NCI-H1694 treated with DMSO at 0.1 percent for 48 hours (cell line): ENCODE data around the gene KRTAP12-1.
"Not testable (repeated sequence)": the region's sequence is repeated elsewhere in the genome, so short reads cannot be mapped to it uniquely, and the experiment has no call there.

Experiments
- DNase-seq: peaks from one replicate; lab custom pipeline; 2025; lab: John Stamatoyannopoulos, UW

The KRTAP12-1 gene

DNA sequence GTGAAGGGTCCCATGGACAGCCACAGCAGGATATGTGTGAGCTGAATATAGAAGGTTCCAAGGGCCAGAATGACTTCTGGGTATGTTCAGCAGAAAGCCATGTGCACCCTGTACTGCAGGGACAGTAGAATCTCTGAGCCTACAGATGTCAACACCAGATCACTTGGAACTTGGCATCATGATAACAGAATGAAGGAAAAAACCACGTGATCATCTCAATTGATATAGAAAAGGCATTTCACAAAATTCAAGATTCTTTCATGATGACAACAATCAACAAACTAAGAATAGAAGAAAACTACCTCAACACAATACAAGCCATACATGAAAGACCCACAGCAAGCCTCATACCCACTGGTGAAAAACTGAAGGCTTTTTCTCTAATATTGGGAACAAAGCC is 14.4 kb downstream of the KRTAP12-1 start:
- no peak for DNase-seq

DNA sequence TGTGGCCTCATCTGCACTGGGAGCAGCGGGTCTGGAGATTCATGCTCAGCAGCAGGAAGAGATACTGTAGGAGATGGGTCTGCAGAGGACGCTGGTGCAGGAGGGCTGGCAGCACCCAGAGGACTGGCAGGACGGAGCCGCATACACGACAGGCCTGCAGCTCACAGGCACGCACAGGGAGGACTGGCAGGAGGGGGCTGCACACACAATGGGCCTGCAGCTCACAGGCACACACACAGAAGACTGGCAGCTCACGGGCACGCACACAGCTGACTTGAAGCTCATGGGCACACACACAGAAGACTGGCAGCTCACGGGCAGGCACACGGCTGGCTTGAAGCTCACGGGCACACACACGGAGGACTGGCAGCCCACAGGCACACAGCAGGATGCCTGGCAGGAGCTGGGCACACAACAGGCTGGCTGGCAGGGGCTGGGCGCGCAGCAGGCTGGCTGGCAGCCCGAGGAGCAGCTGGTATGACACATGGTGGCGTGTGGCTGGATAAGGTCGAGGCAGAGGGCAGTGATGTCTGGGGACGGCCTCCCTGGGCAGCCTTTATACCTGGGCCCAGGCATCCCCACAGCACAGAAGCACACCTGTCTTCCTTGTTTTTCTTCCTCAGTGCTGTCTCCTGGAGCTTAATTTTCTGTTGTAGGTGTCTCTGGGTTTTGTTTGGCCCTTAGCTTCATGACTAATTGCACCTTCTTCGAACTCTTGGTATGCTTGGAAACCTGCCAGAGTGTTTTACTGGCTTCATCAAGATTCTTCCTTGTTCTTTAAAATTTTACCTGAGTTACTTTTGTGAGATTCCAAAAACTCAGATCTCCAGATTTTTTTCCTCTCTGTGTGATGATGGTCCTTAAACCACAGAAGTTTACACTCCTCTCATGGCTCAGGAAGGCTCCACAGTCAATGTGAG is 15.3 kb downstream of the KRTAP12-1 start, which contains the start of gene KRTAP12-2:
Gene KRTAP12-2 (minus strand): TSS at position 527 of the 920 bp plus-strand sequence. CDS start 41 bp downstream, at position 486.
- peak; percentile 38 for DNase-seq

GRCh38 chr21:44664691-44665090 is 17.3 kb downstream of the KRTAP12-1 start:
- no peak for DNase-seq

DNA sequence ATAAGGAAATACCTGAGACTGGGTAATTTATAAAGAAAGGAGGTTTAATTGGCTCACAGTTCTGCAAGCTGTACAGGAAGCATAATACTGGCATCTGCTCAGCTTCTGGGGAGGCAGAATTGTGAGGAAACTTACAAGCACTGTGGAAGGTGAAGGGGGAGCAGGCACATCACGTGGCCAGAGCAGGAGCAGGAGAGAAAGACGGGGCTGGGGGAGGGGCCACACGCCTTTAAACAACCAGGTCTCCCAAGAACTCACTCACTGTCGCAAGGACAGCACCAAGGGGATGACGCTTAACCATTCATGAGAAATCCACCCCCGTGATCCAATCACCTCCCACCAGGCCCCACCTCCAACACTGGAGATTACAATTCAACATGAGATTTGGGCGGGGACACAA is 20.4 kb downstream of the KRTAP12-1 start:
- not testable (repeated sequence) for DNase-seq

DNA sequence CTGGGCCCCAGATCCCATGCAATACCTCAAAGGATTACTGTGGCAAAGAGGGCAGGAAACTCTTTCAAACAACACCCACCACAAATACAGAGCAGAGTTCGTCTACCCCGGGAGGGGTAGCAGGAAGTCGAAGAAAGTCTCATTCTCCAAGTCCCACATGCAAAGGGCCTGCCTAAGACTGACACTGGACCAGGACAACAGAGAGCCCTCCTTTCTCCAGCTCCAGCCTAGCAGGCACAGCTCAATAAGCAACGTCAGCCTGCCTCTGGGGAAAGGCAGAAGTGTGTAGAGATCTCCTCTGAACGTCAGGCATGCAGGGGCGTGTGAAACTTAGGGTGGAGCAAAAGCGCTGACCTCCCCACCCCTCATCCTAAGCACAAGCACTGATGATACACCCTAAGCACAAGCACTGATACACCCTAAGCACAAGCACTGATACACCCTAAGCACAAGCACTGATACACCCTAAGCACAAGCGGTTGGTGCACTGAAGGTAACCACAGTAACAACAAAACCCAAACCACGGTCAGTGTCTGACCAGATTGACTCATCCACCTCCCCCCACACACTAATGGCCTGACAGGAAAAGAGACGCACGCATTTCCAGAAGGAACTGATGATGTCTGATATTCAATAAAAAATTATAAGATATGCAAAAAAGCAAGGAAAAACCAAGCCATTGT is 22.9 kb downstream of the KRTAP12-1 start:
- no peak for DNase-seq

DNA sequence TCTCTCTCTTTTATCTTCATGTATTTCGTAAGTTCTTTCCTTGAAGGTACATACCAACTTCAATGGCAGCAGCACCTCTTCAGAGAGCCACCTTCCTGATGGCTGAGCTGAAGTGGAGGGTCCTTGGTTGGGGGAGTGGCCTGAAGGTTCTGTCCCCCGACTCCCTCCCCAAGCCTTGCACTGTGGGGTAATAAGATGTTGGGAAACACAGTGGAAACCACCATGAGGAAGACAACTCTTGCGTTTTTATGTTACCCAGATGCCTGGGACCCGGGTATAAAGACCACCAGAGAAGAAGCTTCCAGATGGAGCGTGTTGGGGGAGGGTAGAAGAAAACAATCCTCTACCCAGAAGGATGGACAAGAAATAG is 23.4 kb downstream of the KRTAP12-1 start:
- DNase-seq, result no peak

DNA sequence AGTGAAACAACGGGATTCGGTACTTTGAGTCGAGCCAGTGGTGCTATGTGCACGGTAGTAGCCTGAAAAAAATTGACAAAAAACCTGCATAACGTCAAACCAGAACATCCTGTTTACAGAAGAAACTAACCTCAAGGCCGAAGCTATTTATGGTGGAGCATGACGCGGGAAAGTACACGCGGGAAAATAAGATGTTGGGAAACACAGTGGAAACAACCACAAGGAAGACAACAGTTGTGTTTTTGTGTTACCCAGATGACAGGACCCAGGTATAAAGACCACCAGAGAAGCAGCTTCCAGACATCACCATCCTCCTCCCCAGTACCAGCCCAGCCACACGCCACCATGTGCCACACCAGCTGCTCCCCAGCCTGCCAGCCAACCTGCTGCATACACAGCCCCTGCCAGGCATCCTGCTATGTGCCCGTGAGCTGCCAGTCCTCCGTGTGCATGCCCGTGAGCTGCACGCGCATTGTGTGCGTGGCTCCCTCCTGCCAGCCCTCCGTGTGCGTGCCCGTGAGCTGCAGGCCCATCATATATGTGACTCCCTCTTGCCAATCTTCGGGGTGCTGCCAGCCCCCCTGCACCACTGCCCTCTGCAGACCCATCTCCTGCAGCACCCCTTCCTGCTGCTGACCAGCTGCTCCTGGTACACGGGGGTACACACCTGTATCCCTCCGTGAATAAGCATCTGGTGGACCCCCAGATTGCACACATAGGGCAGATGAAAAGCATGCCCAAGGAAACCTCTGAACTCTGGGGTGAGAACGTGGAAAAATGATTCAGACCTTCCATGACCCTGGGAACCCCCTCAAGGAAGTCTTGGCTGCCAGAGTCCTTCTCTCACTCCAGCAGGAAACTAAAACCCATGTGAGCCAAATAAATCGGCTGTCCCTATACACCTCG is 24.1 kb downstream of the KRTAP12-1 start, which contains the start of gene KRTAP12-3:
Gene KRTAP12-3 (plus strand): TSS at position 298 of the 906 bp plus-strand sequence. CDS start 48 bp downstream, at position 346.
- peak; percentile 53 for DNase-seq

GRCh38 chr21:44656868-44657267 is 25.1 kb downstream of the KRTAP12-1 start:
- no peak for DNase-seq

DNA sequence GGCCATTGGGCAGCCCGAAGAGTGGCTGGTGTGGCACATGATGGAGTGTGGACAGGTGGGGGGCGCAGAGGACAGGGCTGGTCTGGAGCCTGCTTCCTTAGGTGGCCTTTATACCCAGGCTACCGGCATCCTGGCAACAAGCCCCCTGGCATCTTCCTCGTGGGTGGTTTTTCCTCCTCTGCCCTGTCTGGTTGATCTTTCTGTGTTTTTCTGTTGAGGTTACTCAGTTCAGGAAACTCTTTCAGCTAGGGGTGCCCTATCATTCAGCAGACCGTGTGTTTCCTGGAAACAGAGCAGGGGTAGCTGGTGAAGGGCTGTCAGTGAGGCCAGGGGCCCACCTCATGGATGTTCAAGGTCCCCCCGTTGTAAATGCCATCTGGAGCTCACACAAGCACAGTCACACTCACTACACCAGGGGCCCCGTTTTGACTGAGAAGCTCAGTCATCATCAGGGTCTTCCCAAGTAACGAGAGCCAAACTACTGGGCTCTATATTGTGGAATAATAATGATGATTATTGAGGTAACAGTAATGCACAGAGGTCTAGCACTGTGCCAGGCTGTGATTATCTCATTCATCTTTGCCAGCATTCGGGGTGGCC is 27.3 kb downstream of the KRTAP12-1 start, which contains the start of gene KRTAP12-4:
Gene KRTAP12-4 (minus strand): TSS at position 84 of the 600 bp plus-strand sequence. CDS start 45 bp downstream, at position 39.
- DNase-seq, result no peak

GRCh38 chr21:44653656-44654575 is 28.0 kb downstream of the KRTAP12-1 start:
- DNase-seq, result no peak

DNA sequence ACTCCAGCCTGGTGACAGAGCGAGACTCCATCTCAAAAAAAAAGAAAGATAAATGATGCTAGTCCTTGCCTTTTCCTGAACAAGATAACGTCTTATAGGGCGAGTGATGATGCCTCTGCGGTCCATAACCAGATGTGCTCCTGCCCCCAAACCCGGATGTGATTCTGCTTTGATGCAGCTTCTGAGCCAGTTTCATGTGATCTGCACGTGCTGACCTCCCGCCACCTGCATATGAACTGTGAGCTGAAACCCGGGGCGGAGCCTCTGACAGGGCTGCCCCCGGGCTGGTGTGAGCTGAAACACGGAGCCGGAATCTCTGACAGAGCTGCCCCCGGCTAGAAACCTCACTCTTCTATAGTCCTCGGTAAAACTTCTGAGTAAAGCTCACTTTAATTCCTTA is 28.8 kb downstream of the KRTAP12-1 start:
- no peak for DNase-seq

DNA sequence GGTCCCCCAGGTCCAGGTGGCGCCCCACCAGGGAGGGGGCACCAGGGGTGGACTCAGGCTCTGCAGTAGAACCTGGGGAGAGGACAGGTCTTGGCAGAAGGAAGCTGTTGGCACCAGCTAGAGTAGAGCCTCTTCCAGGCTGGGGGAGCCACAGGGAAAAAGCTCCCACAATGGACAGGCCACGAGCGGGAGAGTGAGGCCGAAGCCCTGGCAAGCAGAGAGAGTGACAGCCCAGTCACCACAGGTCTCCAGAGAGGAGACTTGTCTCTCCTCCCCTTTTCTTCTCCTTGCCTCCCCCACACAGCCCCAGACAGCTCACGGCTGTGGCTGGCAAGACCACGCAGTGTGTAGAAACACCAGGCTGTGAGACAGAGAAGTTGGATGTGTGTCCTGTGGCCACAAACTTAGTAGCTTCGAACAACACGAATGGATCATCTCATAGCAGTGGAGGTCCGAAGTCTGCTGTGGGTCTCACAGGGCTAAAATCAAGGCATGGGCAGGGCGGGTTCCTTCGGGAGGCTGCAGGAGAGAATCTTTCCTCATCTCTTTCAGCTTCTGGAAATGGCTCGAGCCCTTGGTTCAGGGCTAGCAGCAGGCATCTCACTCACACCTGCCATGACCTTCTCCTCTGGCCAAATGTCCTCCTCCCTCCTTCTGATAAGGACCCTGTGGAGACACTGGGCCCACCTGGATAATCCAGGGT is 30.8 kb downstream of the KRTAP12-1 start:
- DNase-seq, result no peak

- no peak for DNase-seq
These were observed 31.5 kb downstream of the KRTAP12-1 start for GRCh38 chr21:44650265-44650972.

DNA sequence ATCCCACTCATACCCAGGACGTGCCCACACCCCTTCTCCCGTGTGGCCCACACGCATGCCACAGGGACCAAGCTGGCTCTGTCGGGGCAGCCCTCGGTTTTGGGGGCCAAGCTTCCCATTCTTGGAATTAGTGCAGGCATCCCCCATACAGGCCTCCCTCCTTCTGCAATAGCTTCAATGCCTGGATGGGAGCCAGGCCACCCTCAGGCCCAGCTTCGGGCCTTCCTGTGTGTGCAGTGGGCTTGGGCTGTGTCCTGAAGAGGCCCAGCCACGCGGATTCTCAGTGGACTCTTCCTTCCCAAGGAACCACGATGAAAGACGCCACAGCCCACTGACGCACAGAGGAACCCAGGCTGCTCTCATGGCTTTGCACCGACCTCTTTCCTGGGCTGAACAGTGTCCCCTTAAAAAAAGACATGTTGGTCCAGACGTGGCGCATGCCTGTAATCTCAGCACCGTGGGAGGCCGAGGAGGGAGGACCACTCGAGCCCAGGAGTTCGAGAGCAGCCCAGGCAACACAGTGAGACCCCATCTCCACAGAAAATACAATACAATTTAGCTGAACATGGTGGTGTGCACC is 32.4 kb downstream of the KRTAP12-1 start:
- no peak for DNase-seq

DNA sequence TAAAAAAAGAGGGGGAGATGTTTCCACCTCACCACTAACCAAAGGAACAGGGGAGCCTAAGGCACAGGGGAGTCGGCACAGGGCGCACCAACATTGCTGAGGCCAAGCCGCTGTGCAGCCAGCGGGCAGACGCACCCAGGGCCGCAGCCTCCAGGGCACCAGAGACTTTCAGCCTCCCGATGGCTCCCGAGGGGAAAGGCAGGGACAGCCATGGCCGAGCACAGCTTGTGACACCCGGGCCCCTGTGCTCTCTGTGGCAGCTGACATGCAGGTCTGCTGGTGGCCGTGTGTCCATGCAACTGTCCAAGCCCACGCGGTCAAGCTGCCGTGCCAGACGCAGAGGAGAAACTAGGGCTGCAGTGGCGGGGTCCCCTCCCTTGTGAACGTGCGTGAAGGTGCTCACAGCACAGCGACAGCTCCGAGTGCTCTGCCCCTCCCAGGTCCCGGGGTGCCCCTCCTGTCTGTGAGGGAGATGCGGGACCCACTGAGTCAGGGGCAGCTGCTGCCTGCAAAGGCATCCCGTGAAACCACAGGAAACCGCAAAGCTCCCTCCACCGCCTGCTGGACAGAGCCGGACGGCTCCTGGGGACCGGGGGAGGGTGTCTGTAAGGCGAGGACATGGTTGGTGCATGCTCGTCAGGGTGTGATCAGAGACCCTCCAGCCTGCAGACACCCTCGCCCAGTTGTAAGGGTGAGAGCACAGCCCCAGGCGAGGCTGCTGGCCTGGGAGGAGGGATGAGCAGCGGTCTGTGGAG is 33.2 kb downstream of the KRTAP12-1 start:
- no peak for DNase-seq

DNA sequence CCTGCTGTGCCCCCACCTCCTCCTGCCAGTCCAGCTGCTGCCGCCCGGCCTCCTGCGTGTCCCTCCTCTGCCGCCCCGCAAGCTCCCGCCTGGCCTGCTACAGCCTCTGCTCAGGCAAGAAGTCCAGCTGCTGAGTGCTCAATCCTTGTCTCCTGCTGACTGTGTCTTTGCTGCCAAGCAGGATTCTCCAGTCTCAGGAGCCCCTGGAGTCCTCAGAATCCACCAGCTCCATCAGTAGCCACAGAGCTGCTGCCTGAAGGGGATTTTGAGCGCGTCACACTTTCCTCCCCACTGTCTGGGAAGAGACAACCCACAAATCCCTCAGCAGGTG is 34.8 kb downstream of the KRTAP12-1 start:
- DNase-seq, result no peak

- peak; percentile 82 for DNase-seq
These were observed 35.4 kb downstream of the KRTAP12-1 start, which contains the start of gene KRTAP10-11 for GRCh38 chr21:44646366-44647221. KRTAP10-11 (plus strand) TSS chr21:44646414; CDS start chr21:44646459, 45 bp downstream.
